ENCODE data around the gene KIF3C.
"Not testable (repeated sequence)": the region's sequence is repeated elsewhere in the genome, so short reads cannot be mapped to it uniquely, and the experiment has no call there.

The KIF3C gene

GRCh38 chr2:25920786-25921415 lies 61.4 kb downstream of the KIF3C start:
- DNase-seq (ENCODE audit: low read depth in 3 of 3, low spot score in 1 of 3) = no peak

- no peak for DNase-seq (ENCODE audit: low read depth in 3 of 3, low spot score in 1 of 3)
Measured at GRCh38 chr2:25920336-25920735, 62.0 kb downstream of the KIF3C start.

GRCh38 chr2:25917832-25918231 lies 64.5 kb downstream of the KIF3C start:
- no peak for DNase-seq (ENCODE audit: low read depth in 3 of 3, low spot score in 1 of 3)

GRCh38 chr2:25917411-25917810 lies 64.9 kb downstream of the KIF3C start:
- not testable (repeated sequence) for DNase-seq (ENCODE audit: low read depth in 3 of 3, low spot score in 1 of 3)

- DNase-seq (ENCODE audit: low read depth in 3 of 3, low spot score in 1 of 3) = peak in 1 of 3 donors; percentile 1
Measured at GRCh38 chr2:25915944-25916772, 66.1 kb downstream of the KIF3C start.

- DNase-seq (ENCODE audit: low read depth in 3 of 3, low spot score in 1 of 3) = not testable (repeated sequence)
Measured at GRCh38 chr2:25915411-25915810, 66.9 kb downstream of the KIF3C start.

- DNase-seq (ENCODE audit: low read depth in 3 of 3, low spot score in 1 of 3) = not testable (repeated sequence)
Measured at GRCh38 chr2:25913696-25913973, 68.7 kb downstream of the KIF3C start.

- no peak for DNase-seq (ENCODE audit: low read depth in 3 of 3, low spot score in 1 of 3)
Measured at GRCh38 chr2:25912851-25913695, 69.2 kb downstream of the KIF3C start.

GRCh38 chr2:25909574-25909973 lies 72.7 kb downstream of the KIF3C start:
- DNase-seq (ENCODE audit: low read depth in 3 of 3, low spot score in 1 of 3) = not testable (repeated sequence)

- DNase-seq (ENCODE audit: low read depth in 3 of 3, low spot score in 1 of 3) = no peak
Measured at GRCh38 chr2:25905126-25905525, 77.2 kb downstream of the KIF3C start.

- no peak for DNase-seq (ENCODE audit: low read depth in 3 of 3, low spot score in 1 of 3)
Measured at GRCh38 chr2:25903216-25903776, 79.0 kb downstream of the KIF3C start.

- no peak for DNase-seq (ENCODE audit: low read depth in 3 of 3, low spot score in 1 of 3)
Measured at GRCh38 chr2:25899404-25899970, 82.8 kb downstream of the KIF3C start.

- DNase-seq (ENCODE audit: low read depth in 3 of 3, low spot score in 1 of 3) = no peak
Measured at GRCh38 chr2:25897506-25897905, 84.8 kb downstream of the KIF3C start.

- not testable (repeated sequence) for DNase-seq (ENCODE audit: low read depth in 3 of 3, low spot score in 1 of 3)
Measured at GRCh38 chr2:25896308-25896707, 86.0 kb downstream of the KIF3C start.

GRCh38 chr2:25895610-25896009 lies 86.7 kb downstream of the KIF3C start:
- DNase-seq (ENCODE audit: low read depth in 3 of 3, low spot score in 1 of 3) = no peak

GRCh38 chr2:25895018-25895417 lies 87.3 kb downstream of the KIF3C start:
- DNase-seq (ENCODE audit: low read depth in 3 of 3, low spot score in 1 of 3) = no peak

- DNase-seq (ENCODE audit: low read depth in 3 of 3, low spot score in 1 of 3) = no peak
Measured at GRCh38 chr2:25894135-25894830, 88.0 kb downstream of the KIF3C start.

GRCh38 chr2:25891672-25892071 lies 90.6 kb downstream of the KIF3C start:
- DNase-seq (ENCODE audit: low read depth in 3 of 3, low spot score in 1 of 3) = no peak

- no peak for DNase-seq (ENCODE audit: low read depth in 3 of 3, low spot score in 1 of 3)
Measured at GRCh38 chr2:25887624-25888242, 94.6 kb downstream of the KIF3C start.

GRCh38 chr2:25885933-25886332 lies 96.4 kb downstream of the KIF3C start:
- DNase-seq (ENCODE audit: low read depth in 3 of 3, low spot score in 1 of 3) = no peak
